HG03135 (cell line): Measurements from ENCODE around the gene C10orf105.

Experiments
- ATAC-seq: cut with Tn5 transposase; IDR thresholded peaks from one replicate; pipeline ENCODE4 v1.9.1; 2021; ENCODE audit warnings: mild to moderate bottlenecking, moderate library complexity; ENCODE audit not compliant: unreplicated experiment

The C10orf105 gene

GRCh38 chr10:71719464-71720201 is at the start of gene C10orf105:
Gene C10orf105, minus strand, starts transcription at chr10:71719778. Its CDS starts 3,441 bp downstream, at chr10:71716337.
- no peak for ATAC-seq

- ATAC-seq, result no peak
These were observed 48.0 kb upstream of the C10orf105 start for GRCh38 chr10:71767420-71768035.

GRCh38 chr10:71766717-71767419 is 47.3 kb upstream of the C10orf105 start:
- no peak for ATAC-seq

GRCh38 chr10:71765906-71766716 is 46.5 kb upstream of the C10orf105 start:
- no peak for ATAC-seq

- no peak for ATAC-seq
These were observed 45.8 kb upstream of the C10orf105 start for GRCh38 chr10:71765176-71765904.

- no peak for ATAC-seq
These were observed 44.0 kb upstream of the C10orf105 start for GRCh38 chr10:71763352-71764127.

GRCh38 chr10:71762324-71762723 is 42.7 kb upstream of the C10orf105 start:
- no peak for ATAC-seq

GRCh38 chr10:71761541-71762113 is 42.0 kb upstream of the C10orf105 start:
- ATAC-seq, result no peak

- ATAC-seq, result no peak
These were observed 41.5 kb upstream of the C10orf105 start for GRCh38 chr10:71761105-71761511.

- no peak for ATAC-seq
These were observed 37.9 kb upstream of the C10orf105 start for GRCh38 chr10:71757399-71757922.

- ATAC-seq, result no peak
These were observed 37.0 kb upstream of the C10orf105 start for GRCh38 chr10:71756311-71757191.

GRCh38 chr10:71755179-71755879 is 35.8 kb upstream of the C10orf105 start:
- no peak for ATAC-seq

GRCh38 chr10:71754562-71754961 is 35.0 kb upstream of the C10orf105 start:
- ATAC-seq, result no peak

GRCh38 chr10:71753960-71754505 is 34.5 kb upstream of the C10orf105 start:
- ATAC-seq, result no peak

GRCh38 chr10:71753091-71753959 is 33.7 kb upstream of the C10orf105 start:
- no peak for ATAC-seq

GRCh38 chr10:71752391-71753090 is 33.0 kb upstream of the C10orf105 start:
- ATAC-seq, result no peak
